H1 (cell line): Measurements from ENCODE around the gene CCR8. TPM values are rescaled to one million over a fixed set of nuclear protein-coding genes. Genes with fewer than 3 reads are reported as not detected.

Experiments
- PHF8 ChIP-seq: fragments of 200-600 bp; sonication (generic); conservative IDR thresholded peaks from 2 replicates; pipeline ENCODE4 v1.7.1; 2012; ENCODE audit warnings: low read depth, mild to moderate bottlenecking, inconsistent platforms, low read length, moderate library complexity
- RFX5 ChIP-seq: IDR thresholded peaks from 2 replicates; pipeline ENCODE4 v1.6.1; 2011; ENCODE audit warnings: low read depth, low read length, improper control_type of control experiment, borderline replicate concordance
- RXRA ChIP-seq: IDR thresholded peaks from 2 replicates; pipeline ENCODE4 v1.6.1; 2011; ENCODE audit warnings: low read depth, mild to moderate bottlenecking, low read length, moderate library complexity; ENCODE audit not compliant: insufficient read depth
- TCF12 ChIP-seq: IDR thresholded peaks from 2 replicates; pipeline ENCODE4 v1.6.1; 2011; ENCODE audit warnings: low read depth, mild to moderate bottlenecking, low read length
- polyA plus RNA-seq, 7 experiments: library from polyadenylated mRNA; depleted of rRNA in 3 of 7; stranded (reverse) in 5 of 7; unstranded in 2 of 7; fragments of >200 nt in 5 of 7; fragments of 200-250 nt in 2 of 7; gene quantifications; 1 replicate in 5 of 7; 2 replicates in 1 of 7; 4 replicates in 1 of 7; pipeline versions ENCODE4 v1.2.1 to v1.2.3, GENCODE V29; 2011 to 2013; ENCODE audit warnings: missing spikeins in 2 of 7, mixed read lengths in 2 of 7
- total RNA-seq: library from RNA; stranded (reverse); fragmentation: NEBNext Ultra II Directional; extraction: Animal tissue kit (Norgen Biotek cat#: 25700); gene quantifications from 2 replicates; pipeline ENCODE4 v1.2.1, GENCODE V29; 2021

Gene CCR8
- total and polyA plus RNA-seq, 2 of the 8 experiments (the other 6 are each of a cell fraction or from before 2014, with no cell fraction given): 0.35 TPM; not detected in 1

- no peak for TF ChIP-seq RFX5
- TF ChIP-seq RXRA: no peak
- no peak for TF ChIP-seq PHF8
- TF ChIP-seq TCF12: no peak
Observed at GRCh38 chr3:39378957-39379777, 49.7 kb downstream of the CCR8 start (continued).
